CD4-positive, alpha-beta T cell treated with Interleukin-10 for 1 hour (primary cell): ENCODE results near the gene ZNF722.
"Not testable (repeated sequence)": the region's sequence is repeated elsewhere in the genome, so short reads cannot be mapped to it uniquely, and the experiment has no call there.

ENCODE experiments used
- DNase-seq: peaks from one replicate; pipeline ENCODE4 v3.0.0-alpha.2; 2020

ZNF722 gene

GRCh38 chr7:63998549-63998948, at the start of gene ZNF722:
Gene ZNF722, plus strand, starts transcription at chr7:63998849. Its CDS starts 113 bp downstream, at chr7:63998962.
- DNase-seq = no peak

DNA sequence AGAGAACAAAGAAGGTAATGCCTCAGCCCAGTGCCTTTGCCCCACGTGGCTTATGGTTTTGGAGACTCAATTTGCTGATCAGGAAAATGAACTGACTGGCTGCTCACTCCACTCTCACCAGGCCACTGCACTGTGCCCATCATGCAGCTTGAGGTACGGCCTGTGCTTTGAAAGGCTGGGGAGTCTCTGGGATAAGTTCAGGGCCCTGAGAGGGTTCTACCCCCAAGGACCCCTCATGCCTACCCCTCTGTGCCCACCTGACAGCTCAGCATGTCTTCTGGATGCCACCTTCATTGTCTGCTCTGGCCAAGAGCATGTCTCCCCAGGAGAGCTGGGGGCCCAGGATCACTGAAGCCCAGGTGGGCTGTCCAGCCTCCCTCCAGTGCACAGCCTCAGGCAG, 45.5 kb upstream of the ZNF722 start:
- DNase-seq = no peak

DNA sequence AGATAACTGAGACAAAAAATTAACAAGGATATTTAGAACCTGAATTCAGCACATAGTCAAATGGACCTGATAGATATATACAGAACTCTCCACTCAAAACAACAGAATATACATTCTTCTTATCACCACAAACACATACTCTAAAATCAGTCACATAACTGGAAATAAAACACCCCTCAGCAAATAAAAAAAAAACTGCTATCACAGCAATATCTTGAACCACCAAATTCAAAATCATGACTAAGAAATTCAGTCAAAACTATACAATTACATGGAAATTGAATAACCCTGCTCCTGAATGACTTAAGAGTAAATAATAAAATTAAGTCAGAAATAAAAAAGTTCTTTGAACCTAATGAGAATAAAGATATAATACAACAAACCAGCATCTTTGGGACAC, 30.0 kb upstream of the ZNF722 start:
- DNase-seq = no peak

GRCh38 chr7:64015496-64015895, 16.8 kb downstream of the ZNF722 start:
- not testable (repeated sequence) for DNase-seq

GRCh38 chr7:64035388-64035787, 36.7 kb downstream of the ZNF722 start:
- DNase-seq = no peak

DNA sequence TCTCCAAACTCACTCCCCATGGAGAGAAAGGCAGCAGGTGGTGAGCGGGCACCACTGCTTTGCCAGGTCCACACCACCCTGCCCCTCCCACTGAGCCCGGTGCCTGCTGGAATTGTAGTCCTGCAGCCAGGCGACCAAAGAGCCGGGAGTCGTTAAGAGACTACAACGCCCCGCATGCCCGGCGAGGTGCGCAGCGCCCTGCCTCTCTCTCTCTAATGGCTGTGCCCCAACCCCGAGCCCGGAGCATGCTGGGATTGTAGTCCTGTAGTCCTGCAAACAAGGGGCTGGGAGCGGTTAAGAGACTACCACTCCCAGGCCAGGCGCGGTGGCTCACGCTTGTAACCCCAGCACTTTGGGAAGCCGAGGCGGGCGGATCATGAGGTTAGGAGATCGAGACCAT, 38.4 kb downstream of the ZNF722 start:
- DNase-seq = no peak

- peak; percentile 11 for DNase-seq
Measured at GRCh38 chr7:64045301-64046040, 46.8 kb downstream of the ZNF722 start, which contains the start of gene ZNF727. Gene ZNF727, plus strand, starts transcription at chr7:64045434. Its CDS starts 188 bp downstream, at chr7:64045622.

DNA sequence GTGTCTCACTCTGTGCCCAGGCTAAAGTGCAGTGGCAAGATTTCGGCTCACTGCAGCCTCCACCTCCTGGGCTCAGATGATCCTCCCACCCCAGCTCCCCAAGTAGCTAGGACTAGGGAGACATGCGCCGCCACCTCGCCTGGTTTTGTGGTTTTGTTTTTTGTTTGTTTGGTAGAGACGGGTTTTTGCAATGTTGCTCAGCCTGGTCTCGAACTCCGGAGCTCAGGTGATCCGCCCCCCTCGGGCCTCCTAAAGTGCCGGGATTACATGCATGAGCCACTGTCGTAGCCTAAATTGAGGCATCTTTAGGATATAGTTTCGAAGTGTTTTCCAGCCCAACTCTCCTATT, 47.4 kb downstream of the ZNF722 start:
- no peak for DNase-seq
